Measurements from ENCODE around the gene CHD2.

The CHD2 gene

GRCh38 chr15:93001156-93001555 is 101.0 kb downstream of the CHD2 start:
- Histone ChIP-seq H3K36me3 (ENCODE audit: control insufficient read depth in 4 of 4, insufficient read depth in 4 of 4, low read length in 3 of 4) (peaks cover 34 to 96% (median 65%) of the 10 kb centered on the region in 4 experiments), H3K27ac (ENCODE audit: insufficient read depth in 1 of 2, low read depth in 1 of 2, low read length in 2 of 2, poor library complexity in 1 of 2, severe bottlenecking in 2 of 2) (no peak overlapping the region), H3K9me3 (ENCODE audit: control extremely low read depth in 1 of 5, control insufficient read depth in 4 of 5, insufficient read depth in 2 of 5, low read depth in 1 of 5, low read length in 4 of 5) (no peaks in the 10 kb centered on the region), H3K27me3 (replicated peaks in 2 of 5; ENCODE audit: control insufficient read depth in 4 of 5, insufficient read depth in 5 of 5, low read length in 4 of 5) (no peaks in the 10 kb centered on the region), H3K4me1 (ENCODE audit: control extremely low read depth in 1 of 4, control insufficient read depth in 4 of 4, insufficient read depth in 4 of 4, low read length in 3 of 4) (no peaks in the 10 kb centered on the region), H3K4me3 (ENCODE audit: control insufficient read depth in 1 of 7, extremely low read depth in 1 of 7, insufficient read depth in 4 of 7, low read depth in 2 of 7, low read length in 6 of 7) (no peak overlapping the region)
- WGBS (ENCODE audit: insufficient coverage): 99% methylated on average over 6 of the region's 6 CpGs
- CTCF ChIA-PET: interaction anchor here (0.8 to 1.6 kb wide), 4 partner anchors 11 to 26 kb away, joined by 3 to 5 read pairs (median 4); no protein-coding TSS in a partner anchor
- DNase-seq: no peak
- POLR2A ChIA-PET: interaction anchor here (1.2 kb wide), 1 partner anchor 11 kb away, joined by 3 read pairs; no protein-coding TSS in a partner anchor

GRCh38 chr15:93001881-93002280 is 101.8 kb downstream of the CHD2 start:
- DNase-seq: peak in 2 of 3 donors; percentile 41 to 47
- Histone ChIP-seq H3K4me1 (ENCODE audit: control extremely low read depth in 1 of 4, control insufficient read depth in 4 of 4, insufficient read depth in 4 of 4, low read length in 3 of 4) (no peaks in the 10 kb centered on the region), H3K36me3 (ENCODE audit: control insufficient read depth in 4 of 4, insufficient read depth in 4 of 4, low read length in 3 of 4) (peaks cover 34 to 96% (median 64%) of the 10 kb centered on the region in 4 experiments), H3K27ac (ENCODE audit: insufficient read depth in 1 of 2, low read depth in 1 of 2, low read length in 2 of 2, poor library complexity in 1 of 2, severe bottlenecking in 2 of 2) (no peak overlapping the region), H3K27me3 (replicated peaks in 2 of 5; ENCODE audit: control insufficient read depth in 4 of 5, insufficient read depth in 5 of 5, low read length in 4 of 5) (no peaks in the 10 kb centered on the region), H3K4me3 (ENCODE audit: control insufficient read depth in 1 of 7, extremely low read depth in 1 of 7, insufficient read depth in 4 of 7, low read depth in 2 of 7, low read length in 6 of 7) (no peak overlapping the region), H3K9me3 (ENCODE audit: control extremely low read depth in 1 of 5, control insufficient read depth in 4 of 5, insufficient read depth in 2 of 5, low read depth in 1 of 5, low read length in 4 of 5) (no peaks in the 10 kb centered on the region)
- CTCF ChIA-PET: interaction anchor here (0.8 to 1.6 kb wide), 4 partner anchors 12 to 27 kb away, joined by 3 to 5 read pairs (median 4); no protein-coding TSS in a partner anchor
- POLR2A ChIA-PET: interaction anchor here (1.2 kb wide), 1 partner anchor 11 kb away, joined by 3 read pairs; no protein-coding TSS in a partner anchor
- 96% methylated on average over 2 of the region's 2 CpGs for WGBS (ENCODE audit: insufficient coverage)

DNA sequence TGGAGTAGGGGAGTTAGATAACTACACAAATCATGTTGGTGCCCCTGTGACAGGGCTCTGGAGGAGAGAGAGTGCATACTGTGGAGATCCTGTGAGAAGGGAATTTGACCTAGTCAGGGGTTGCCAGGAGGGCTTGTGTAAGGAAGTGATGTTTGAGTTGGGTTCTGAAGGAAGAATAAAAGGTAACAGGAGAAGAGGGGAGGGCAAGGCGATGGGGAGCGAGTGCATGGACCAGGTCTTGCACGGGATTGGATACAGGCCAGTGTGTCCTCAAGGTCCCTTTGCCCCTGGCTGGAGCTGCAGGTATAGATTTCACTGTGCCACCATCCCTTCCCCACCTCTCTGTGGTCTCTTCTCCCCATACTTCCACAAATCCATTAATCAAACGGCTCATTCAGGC is 105.0 kb downstream of the CHD2 start:
- Histone ChIP-seq H3K27ac (ENCODE audit: insufficient read depth in 1 of 2, low read depth in 1 of 2, low read length in 2 of 2, poor library complexity in 1 of 2, severe bottlenecking in 2 of 2) (no peak overlapping the region), H3K9me3 (ENCODE audit: control extremely low read depth in 1 of 5, control insufficient read depth in 4 of 5, insufficient read depth in 2 of 5, low read depth in 1 of 5, low read length in 4 of 5) (no peaks in the 10 kb centered on the region), H3K27me3 (replicated peaks in 2 of 5; ENCODE audit: control insufficient read depth in 4 of 5, insufficient read depth in 5 of 5, low read length in 4 of 5) (no peaks in the 10 kb centered on the region), H3K4me3 (ENCODE audit: control insufficient read depth in 1 of 7, extremely low read depth in 1 of 7, insufficient read depth in 4 of 7, low read depth in 2 of 7, low read length in 6 of 7) (no peak overlapping the region), H3K36me3 (ENCODE audit: control insufficient read depth in 4 of 4, insufficient read depth in 4 of 4, low read length in 3 of 4) (peaks cover 35 to 96% (median 65%) of the 10 kb centered on the region in 4 experiments), H3K4me1 (ENCODE audit: control extremely low read depth in 1 of 4, control insufficient read depth in 4 of 4, insufficient read depth in 4 of 4, low read length in 3 of 4) (no peaks in the 10 kb centered on the region)
- POLR2A ChIA-PET: no interaction called here
- DNase-seq: no peak
- WGBS (ENCODE audit: insufficient coverage): 100% methylated on average over 4 of the region's 4 CpGs
- CTCF ChIA-PET: no interaction called here

DNA sequence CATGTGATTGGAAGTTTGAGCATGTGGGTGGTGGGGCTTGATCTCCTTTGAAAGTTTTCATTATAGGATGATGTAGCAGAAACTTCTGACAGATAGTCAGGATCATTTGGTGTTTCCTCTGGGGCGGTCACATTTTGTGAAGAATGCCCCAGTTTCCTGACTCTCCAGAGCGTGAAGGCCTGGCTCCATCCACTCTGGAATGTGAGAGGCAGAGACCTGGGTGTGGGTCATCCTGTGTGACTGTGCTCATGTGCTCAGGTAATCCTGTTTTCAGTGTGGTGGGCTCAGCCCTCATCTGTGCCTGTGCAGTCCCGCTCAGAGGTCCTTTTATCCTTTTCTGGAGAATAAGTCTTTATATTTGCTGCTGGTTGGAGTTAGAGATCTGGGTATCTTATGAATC is 107.9 kb downstream of the CHD2 start:
- Histone ChIP-seq H3K9me3 (ENCODE audit: control extremely low read depth in 1 of 5, control insufficient read depth in 4 of 5, insufficient read depth in 2 of 5, low read depth in 1 of 5, low read length in 4 of 5) (no peaks in the 10 kb centered on the region), H3K36me3 (ENCODE audit: control insufficient read depth in 4 of 4, insufficient read depth in 4 of 4, low read length in 3 of 4) (peaks cover 46 to 95% (median 68%) of the 10 kb centered on the region in 4 experiments), H3K4me1 (ENCODE audit: control extremely low read depth in 1 of 4, control insufficient read depth in 4 of 4, insufficient read depth in 4 of 4, low read length in 3 of 4) (no peaks in the 10 kb centered on the region), H3K4me3 (ENCODE audit: control insufficient read depth in 1 of 7, extremely low read depth in 1 of 7, insufficient read depth in 4 of 7, low read depth in 2 of 7, low read length in 6 of 7) (no peak overlapping the region), H3K27me3 (replicated peaks in 2 of 5; ENCODE audit: control insufficient read depth in 4 of 5, insufficient read depth in 5 of 5, low read length in 4 of 5) (no peaks in the 10 kb centered on the region), H3K27ac (ENCODE audit: insufficient read depth in 1 of 2, low read depth in 1 of 2, low read length in 2 of 2, poor library complexity in 1 of 2, severe bottlenecking in 2 of 2) (no peak overlapping the region)
- ChIA-PET CTCF (no interaction called here), POLR2A (no interaction called here)
- WGBS (ENCODE audit: insufficient coverage): 100% methylated on average over 2 of the region's 3 CpGs
- DNase-seq: no peak

GRCh38 chr15:93012786-93013185 is 112.7 kb downstream of the CHD2 start:
- H3K27me3 ChIP-seq (replicated peaks in 2 of 5; ENCODE audit: control insufficient read depth in 4 of 5, insufficient read depth in 5 of 5, low read length in 4 of 5): no peaks in the 10 kb centered on the region
- peaks cover 45 to 95% (median 77%) of the 10 kb centered on the region in 4 experiments for H3K36me3 ChIP-seq (ENCODE audit: control insufficient read depth in 4 of 4, insufficient read depth in 4 of 4, low read length in 3 of 4)
- WGBS (ENCODE audit: insufficient coverage): no CpG with 5 or more reads among the region's 1 CpG
- H3K9me3 ChIP-seq (ENCODE audit: control extremely low read depth in 1 of 5, control insufficient read depth in 4 of 5, insufficient read depth in 2 of 5, low read depth in 1 of 5, low read length in 4 of 5): no peaks in the 10 kb centered on the region
- no peaks in the 10 kb centered on the region for H3K4me1 ChIP-seq (ENCODE audit: control extremely low read depth in 1 of 4, control insufficient read depth in 4 of 4, insufficient read depth in 4 of 4, low read length in 3 of 4)
- H3K27ac ChIP-seq (ENCODE audit: insufficient read depth in 1 of 2, low read depth in 1 of 2, low read length in 2 of 2, poor library complexity in 1 of 2, severe bottlenecking in 2 of 2): no peak overlapping the region
- H3K4me3 ChIP-seq (ENCODE audit: control insufficient read depth in 1 of 7, extremely low read depth in 1 of 7, insufficient read depth in 4 of 7, low read depth in 2 of 7, low read length in 6 of 7): no peak overlapping the region
- ChIA-PET POLR2A (interaction anchor here (0.8 kb wide), 1 partner anchor 11 kb away, joined by 3 read pairs; no protein-coding TSS in a partner anchor), CTCF (interaction anchor here (1.6 kb wide), 1 partner anchor 17 kb away, joined by 3 read pairs; no protein-coding TSS in a partner anchor)
- DNase-seq: no peak

GRCh38 chr15:93017526-93017925 is 117.4 kb downstream of the CHD2 start:
- no peak for DNase-seq
- Histone ChIP-seq H3K9me3 (ENCODE audit: control extremely low read depth in 1 of 5, control insufficient read depth in 4 of 5, insufficient read depth in 2 of 5, low read depth in 1 of 5, low read length in 4 of 5) (no peaks in the 10 kb centered on the region), H3K4me3 (ENCODE audit: control insufficient read depth in 1 of 7, extremely low read depth in 1 of 7, insufficient read depth in 4 of 7, low read depth in 2 of 7, low read length in 6 of 7) (no peak overlapping the region), H3K36me3 (ENCODE audit: control insufficient read depth in 4 of 4, insufficient read depth in 4 of 4, low read length in 3 of 4) (peaks cover 42 to 96% (median 82%) of the 10 kb centered on the region in 4 experiments), H3K4me1 (ENCODE audit: control extremely low read depth in 1 of 4, control insufficient read depth in 4 of 4, insufficient read depth in 4 of 4, low read length in 3 of 4) (no peaks in the 10 kb centered on the region), H3K27ac (ENCODE audit: insufficient read depth in 1 of 2, low read depth in 1 of 2, low read length in 2 of 2, poor library complexity in 1 of 2, severe bottlenecking in 2 of 2) (no peak overlapping the region), H3K27me3 (replicated peaks in 2 of 5; ENCODE audit: control insufficient read depth in 4 of 5, insufficient read depth in 5 of 5, low read length in 4 of 5) (no peaks in the 10 kb centered on the region)
- 96% methylated on average over 4 of the region's 6 CpGs for WGBS (ENCODE audit: insufficient coverage)
- POLR2A ChIA-PET: interaction anchor here (0.6 to 1.3 kb wide), 2 partner anchors 25 kb away, joined by 3 to 4 read pairs; no protein-coding TSS in a partner anchor
- CTCF ChIA-PET: interaction anchor here (1.3 to 1.9 kb wide), 3 partner anchors 12 to 16 kb away, joined by 3 to 7 read pairs (median 3); no protein-coding TSS in a partner anchor

GRCh38 chr15:93018574-93018973 is 118.5 kb downstream of the CHD2 start:
- 92% methylated on average over 4 of the region's 4 CpGs for WGBS (ENCODE audit: insufficient coverage)
- POLR2A ChIA-PET: no interaction called here
- H3K27ac ChIP-seq (ENCODE audit: insufficient read depth in 1 of 2, low read depth in 1 of 2, low read length in 2 of 2, poor library complexity in 1 of 2, severe bottlenecking in 2 of 2): no peak overlapping the region
- no peak for DNase-seq
- H3K4me3 ChIP-seq (ENCODE audit: control insufficient read depth in 1 of 7, extremely low read depth in 1 of 7, insufficient read depth in 4 of 7, low read depth in 2 of 7, low read length in 6 of 7): no peak overlapping the region
- no peaks in the 10 kb centered on the region for H3K27me3 ChIP-seq (replicated peaks in 2 of 5; ENCODE audit: control insufficient read depth in 4 of 5, insufficient read depth in 5 of 5, low read length in 4 of 5)
- H3K4me1 ChIP-seq (ENCODE audit: control extremely low read depth in 1 of 4, control insufficient read depth in 4 of 4, insufficient read depth in 4 of 4, low read length in 3 of 4): no peaks in the 10 kb centered on the region
- no peaks in the 10 kb centered on the region for H3K9me3 ChIP-seq (ENCODE audit: control extremely low read depth in 1 of 5, control insufficient read depth in 4 of 5, insufficient read depth in 2 of 5, low read depth in 1 of 5, low read length in 4 of 5)
- peaks cover 41 to 96% (median 78%) of the 10 kb centered on the region in 4 experiments for H3K36me3 ChIP-seq (ENCODE audit: control insufficient read depth in 4 of 4, insufficient read depth in 4 of 4, low read length in 3 of 4)
- CTCF ChIA-PET: interaction anchor here (1.4 to 1.9 kb wide), 2 partner anchors 11 to 14 kb away, joined by 3 to 7 read pairs; no protein-coding TSS in a partner anchor
